UCSD-AML1 (cell line): ENCODE results near the gene ATG4C.
"Not testable (repeated sequence)": the region's sequence is repeated elsewhere in the genome, so short reads cannot be mapped to it uniquely, and the experiment has no call there.

ENCODE experiments used
- DNase-seq: peaks from one replicate; lab custom pipeline; 2025; ENCODE audit not compliant: unreplicated experiment; lab: John Stamatoyannopoulos, UW

The ATG4C gene

DNA sequence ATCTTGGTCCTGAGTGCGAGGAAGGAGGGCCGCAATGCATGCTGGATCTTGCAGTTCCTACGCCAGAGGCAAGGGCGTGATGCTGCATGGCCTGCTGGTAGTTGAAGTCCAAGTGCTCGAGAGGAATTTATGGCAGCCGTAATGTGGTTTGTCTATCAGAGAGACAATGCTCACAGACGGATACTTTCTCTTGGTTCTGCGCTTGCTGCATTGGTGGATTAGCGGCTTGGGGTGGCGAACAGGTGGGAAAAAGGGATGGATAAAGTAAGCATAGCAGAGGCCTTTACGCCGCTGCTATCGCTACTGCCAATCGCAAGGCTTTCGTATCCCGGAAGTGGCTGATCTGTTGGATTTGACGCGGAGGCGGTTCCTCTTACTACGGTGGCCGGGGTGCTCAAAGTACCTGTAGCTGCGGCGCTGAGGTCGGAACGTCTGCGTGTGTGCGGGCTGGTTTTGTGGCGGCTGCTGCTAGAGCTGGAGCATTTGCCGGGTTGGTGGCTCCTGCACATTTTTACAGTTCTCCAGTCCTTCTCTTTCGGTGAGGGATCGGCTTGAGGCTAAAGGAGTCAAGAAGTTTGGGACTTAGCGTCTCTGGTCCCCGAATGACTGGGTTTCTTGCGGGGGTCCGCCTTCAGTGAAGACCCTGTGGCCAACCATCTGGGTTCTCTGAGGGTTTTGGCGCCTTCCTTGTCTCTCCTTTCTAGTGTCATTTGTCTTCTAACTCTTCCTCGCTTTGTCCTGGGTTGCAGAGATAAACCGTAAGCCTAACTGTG, at the start of gene ATG4C:
Gene ATG4C (plus strand): TSS at position 397 of the 773 bp plus-strand sequence. CDS start 19,655 bp downstream, outside the sequence.
- peak; percentile 92 for DNase-seq

DNA sequence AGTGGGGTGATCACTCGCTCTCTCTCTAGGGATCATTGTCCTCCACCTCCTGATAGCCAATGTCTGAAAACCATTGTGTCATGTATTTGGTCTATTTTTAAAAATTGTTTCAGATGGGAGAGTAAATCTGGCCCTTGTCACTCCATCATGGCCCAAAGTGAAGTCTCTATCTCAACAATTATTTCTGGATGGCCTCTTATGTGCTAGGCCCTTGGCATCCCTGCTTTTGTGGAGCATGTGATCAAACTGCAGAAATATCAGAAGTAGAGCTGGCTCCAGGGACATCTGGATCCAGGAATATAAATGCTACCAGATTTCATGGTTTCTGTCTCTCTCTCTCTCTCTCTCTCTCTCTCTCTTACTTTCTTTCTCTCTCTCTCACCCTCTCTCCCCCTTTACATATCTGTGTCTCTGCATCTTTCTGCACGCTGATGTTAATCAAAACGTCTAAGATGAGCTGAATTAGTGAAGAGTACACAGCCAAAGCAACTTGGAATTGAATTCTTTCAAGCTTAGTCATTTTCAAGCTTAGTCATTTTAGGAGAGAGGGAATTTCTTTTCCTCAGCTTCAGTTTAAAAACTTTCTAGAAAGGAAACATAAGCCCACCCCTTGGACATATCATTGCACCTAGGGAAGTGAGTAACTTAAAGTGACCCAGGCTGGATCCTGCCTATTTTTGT, 48.3 kb upstream of the ATG4C start:
- DNase-seq: no peak

DNA sequence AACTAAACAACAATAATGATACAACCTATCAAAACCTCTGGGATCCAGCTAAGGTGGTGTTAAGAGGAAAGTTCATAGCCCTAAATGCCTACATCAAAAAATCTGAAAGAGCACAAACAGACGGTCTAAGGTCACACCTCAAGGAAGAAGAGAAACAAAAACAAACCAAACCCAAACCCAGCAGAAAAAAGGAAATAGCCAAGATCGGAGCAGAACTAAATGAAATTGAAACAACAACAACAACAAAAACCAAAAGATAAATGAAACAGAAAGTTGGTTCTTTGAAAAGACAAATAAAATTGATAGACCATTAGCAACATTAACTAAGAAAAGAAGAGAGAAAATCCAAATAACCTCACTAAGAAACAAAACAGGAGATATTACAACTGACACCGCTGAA, 43.2 kb upstream of the ATG4C start:
- DNase-seq: not testable (repeated sequence)

DNA sequence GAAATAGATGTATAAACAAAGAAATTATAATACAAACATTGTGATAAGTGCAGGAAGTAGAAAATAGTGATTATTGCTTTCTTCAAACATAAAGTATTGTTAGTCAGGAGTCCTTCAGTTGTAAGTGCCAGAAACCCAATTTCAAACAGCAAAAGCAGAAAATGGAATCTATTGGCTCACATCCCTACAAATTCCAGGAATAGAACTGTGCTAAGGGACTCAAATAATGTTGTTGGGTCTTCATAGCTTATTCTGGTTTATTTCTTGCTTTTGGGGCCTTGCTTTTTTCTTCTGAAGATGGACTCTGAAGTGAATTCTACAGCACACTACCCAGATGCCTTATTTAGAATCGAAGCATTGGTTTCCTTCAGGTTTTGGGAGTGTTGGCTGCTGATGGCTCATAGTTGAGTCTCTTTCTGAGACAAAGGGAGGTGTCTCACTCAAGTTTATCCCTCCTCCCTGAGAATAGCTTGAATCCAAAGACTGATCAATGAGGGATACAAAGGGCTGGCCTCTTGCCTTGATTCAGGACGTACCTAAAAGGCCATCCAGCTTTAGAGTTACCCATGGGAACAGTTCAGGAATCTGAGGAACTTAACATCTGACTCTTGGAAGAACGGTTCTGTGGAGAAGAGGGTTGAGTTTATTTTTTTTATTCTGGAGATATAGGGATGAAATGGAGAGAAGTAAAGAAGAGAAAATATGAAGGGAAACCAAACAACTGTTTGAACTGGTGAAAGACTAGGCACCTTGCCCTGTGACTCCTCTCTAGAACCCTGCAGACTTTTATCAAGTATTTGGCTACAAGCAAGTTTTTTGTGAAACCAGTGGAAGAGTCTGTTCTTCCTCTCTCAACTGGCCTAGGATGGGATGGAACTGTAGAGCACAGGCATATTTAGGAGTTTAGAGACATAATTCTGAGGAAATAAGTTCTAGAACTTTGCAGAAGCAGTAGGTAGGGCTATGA, 39.0 kb upstream of the ATG4C start:
- no peak for DNase-seq

DNA sequence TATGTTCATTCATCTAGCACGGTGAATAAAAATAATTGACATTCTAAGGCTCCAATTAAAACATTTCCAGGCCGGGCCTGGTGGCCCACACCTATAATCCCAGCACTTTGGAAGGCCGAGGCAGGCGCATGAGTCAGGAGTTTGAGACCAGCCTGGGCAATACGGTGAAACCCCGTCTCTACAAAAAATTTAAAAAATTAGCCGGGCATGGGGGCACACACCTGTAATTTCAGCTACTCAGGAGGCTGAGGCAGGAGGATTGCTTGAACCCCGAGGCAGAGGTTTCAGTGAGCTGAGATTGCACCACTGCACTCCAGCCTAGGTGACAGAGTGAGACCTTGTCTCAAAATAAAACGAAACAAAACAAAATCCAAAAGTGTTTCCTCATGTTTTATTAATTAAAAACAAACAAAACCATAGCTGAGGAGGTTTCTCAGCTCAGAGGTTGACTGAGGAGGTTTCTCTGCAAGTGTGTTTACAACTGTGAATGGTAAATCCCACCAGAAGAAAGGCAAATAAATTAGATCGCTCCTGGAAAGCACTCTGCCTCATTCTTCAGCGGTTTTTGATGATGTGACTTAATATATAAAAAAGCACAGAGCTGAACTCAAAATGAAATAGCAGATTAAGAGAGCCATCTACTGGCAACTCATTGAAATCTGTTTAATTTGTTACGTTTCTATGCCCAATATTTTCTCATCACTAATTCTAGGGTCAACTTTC, 37.7 kb upstream of the ATG4C start:
- no peak for DNase-seq

DNA sequence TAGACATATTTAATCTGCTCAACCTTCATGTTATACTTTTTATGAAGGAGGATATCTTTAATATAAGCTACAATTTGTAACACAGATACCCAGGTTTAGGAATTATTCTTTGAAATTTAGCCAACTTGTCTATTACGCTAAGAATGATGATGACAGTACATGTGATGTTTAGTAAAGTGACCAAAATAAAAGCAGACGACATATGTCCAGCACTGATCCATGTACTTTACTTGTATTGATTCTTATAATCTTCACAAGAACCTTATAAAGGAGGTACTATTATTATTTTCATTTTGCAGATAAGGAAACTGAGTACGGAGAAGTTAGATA, 37.2 kb upstream of the ATG4C start:
- no peak for DNase-seq

DNA sequence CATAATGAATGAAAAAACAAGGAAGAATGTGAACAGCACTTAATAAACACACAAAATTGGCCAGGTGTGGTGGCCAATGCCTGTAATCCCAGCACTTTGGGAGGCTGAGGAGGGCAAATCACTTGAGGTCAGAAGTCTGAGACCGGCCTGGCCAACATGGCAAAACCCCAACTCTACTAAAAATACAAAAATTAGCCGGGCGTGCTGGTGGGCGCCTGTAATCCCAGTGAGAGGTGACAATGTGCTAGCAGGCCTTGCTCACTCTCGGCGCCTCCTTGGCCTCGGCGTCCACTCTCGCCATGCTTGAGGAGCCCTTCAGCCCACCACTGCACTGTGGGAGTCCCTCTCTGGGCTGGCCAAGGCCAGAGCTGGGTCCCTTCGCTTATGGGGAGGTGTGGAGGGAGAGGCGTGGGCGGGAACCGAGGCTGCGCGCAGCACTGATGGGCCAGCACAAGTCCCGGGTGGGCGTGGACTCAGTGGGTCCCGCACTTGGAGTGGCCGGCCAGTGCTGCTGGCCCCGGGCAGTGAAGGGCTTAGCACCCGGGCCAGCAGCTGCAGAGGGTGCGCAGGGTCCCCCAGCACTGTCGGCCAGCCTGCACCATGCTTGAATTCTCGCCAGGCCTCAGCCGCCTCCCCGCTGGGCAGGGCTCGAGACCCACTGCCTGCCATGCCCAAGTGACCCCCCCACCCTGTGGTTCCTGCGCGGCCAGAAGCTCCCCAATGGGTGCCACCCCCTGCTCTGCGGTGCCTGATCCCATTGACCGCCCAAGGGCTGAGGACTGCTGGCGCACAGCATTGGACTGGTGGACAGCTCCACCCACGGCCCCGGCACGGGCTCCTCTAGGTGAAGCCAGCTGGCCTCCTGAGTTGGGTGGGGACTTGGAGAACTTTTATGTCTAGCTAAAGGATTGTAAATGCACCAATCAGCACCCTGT, 30.6 kb upstream of the ATG4C start:
- no peak for DNase-seq

DNA sequence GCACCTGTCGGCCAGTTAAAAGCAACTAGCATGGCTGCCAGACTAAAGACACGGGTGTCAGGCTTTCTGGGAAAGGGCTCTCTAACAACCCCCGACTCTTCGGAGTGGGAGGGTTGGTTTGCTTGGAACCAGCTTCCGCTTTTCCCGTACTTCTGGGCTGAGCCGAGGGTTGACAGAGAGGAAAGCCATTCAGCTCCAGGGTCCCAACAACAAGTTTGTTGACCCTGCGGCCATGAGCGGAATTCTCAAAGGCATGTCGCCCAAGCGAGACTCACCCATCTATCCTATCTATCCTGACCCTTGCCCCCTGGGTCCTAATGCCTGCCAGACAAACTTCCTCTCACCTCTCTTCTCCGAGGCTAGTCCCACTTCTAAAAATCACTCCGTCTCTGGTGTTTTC, 29.0 kb upstream of the ATG4C start:
- not testable (repeated sequence) for DNase-seq

DNA sequence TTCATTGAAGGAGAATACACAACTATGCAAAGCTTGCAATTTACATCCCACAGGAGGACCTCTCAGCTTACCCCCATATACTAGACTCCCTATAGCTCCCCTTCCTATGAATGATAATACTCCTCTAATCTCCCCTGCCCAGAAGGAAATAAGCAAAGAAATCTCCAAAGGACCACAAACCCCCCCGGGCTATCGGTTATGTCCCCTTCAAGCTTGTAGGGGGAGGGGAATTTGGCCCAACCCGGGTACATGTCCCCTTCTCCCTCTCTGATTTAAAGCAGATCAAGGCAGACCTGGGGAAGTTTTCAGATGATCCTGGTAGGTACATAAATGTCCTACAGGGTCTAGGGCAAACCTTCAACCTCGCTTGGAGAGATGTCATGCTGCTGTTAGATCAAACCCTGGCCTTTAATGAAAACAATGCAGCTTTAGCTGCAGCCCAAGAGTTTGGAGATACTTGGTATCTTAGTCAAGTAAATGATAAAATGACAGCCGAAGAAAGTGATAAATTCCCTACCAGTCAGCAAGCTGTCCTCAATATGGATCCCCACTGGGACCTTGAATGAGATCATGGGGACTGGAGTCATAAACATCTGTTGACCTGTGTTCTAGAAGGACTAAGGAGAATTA, 27.6 kb upstream of the ATG4C start:
- DNase-seq: not testable (repeated sequence)

- peak; percentile 13 for DNase-seq
Measured at GRCh38 chr1:62759232-62759875, 24.6 kb upstream of the ATG4C start.

DNA sequence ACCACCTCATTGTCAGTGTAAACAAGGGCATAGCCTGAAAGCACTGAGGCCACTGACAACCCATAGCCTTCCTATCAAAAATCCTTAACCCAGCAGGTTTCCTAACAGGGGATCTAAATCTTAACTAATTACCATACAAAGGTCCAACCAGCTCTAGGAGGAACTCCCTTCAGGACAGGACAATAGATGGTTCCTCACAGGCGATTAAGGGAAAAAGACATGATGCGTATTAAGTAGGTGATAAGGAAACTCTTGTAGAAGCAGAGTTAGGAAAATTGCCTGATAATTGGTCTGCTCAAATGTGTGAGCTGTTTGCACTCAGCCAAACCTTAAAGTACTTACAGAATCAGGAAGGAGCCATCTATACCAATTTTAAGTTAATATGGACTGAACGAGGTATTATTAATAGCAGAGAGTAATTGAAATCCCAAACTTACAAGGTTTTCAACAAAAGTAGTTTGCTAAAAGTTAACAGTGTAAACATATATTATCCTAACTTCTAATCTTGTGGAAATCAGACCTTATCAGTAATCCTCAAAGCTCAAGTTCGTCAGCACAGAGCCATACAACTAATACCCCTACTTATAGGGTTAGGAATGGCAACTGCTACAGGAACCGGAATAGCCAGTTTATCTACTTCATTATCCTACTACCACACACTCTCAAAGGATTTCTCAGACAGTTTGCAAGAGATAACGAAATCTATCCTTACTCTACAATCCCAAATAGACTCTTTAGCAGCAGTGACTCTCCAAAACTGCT, 23.7 kb upstream of the ATG4C start:
- DNase-seq: not testable (repeated sequence)

DNA sequence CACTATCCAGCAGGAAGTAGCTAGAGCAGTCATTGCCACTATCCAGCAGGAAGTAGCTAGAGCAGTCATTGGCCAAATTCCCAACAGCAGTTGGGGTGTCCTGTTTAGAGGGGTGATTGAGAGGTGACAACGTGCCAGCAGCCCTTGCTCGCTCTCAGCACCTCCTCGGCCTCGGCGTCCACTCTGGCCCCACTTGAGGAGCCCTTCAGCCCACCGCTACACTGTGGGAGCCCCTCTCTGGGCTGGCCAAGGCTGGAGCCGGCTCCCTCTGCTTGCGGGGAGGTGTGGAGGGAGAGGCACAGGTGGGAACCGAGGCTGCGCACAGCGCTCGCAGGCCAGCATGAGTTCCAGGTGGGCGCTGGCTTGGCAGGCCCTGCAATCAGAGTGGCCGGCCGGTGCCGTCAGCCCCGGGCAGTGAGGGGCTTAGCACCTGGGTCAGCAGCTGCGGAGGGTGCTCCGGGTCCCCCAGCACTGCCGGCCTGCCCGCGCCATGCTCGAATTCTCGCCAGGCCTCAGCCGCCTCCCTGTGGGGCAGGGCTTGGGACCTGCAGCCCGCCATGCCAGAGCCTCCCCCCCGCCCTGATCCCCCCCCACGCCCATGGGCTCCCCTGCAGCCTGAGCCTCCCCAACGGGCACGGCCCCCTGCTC, 22.6 kb upstream of the ATG4C start:
- not testable (repeated sequence) for DNase-seq

GRCh38 chr1:62762027-62762426, 21.9 kb upstream of the ATG4C start:
- DNase-seq: not testable (repeated sequence)

- DNase-seq: no peak
Measured at GRCh38 chr1:62765981-62766380, 18.0 kb upstream of the ATG4C start.

- DNase-seq: not testable (repeated sequence)
Measured at GRCh38 chr1:62768551-62768950, 15.4 kb upstream of the ATG4C start.

DNA sequence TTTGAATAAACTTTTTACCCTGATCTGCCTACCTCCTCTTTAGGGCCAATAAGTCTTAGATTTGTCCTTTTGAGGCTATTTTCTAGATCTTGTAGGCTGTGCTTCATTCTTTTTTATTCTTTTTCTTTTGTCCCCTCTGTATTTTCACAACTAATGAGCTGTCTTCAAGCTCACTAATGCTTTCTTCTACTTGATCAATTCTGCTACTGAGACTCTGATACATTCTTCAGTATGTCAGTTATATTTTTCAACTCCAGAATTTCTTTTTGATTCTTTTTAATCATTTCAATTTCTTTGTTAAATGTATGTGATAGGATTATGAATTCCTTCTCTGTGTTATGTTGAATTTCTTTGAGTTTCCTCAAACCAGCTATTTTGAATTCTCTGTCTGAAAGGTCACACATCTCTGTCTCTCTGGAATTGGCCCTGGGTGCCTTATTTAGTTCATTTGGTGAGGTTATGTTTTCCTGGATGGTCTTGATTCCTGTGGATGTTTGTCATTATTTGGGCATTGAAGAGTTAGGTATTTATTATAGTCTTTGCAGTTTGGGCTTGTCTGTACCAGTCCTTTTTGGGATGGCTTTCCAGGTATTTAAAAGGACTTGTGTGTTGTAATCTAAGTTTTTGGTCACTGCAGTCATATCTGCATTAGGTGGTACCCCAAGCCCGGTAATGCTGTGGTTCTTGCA, 11.2 kb upstream of the ATG4C start:
- DNase-seq: no peak

- DNase-seq: no peak
Measured at GRCh38 chr1:62774006-62774405, 9.9 kb upstream of the ATG4C start.
